ENCODE data around the gene INSIG1.

Gene INSIG1

GRCh38 chr7:155297517-155298287, at the start of gene INSIG1:
Gene INSIG1, plus strand, starts transcription at chr7:155297878. Its CDS starts 408 bp downstream, at chr7:155298286.
- DNase-seq (ENCODE audit: low spot score), result peak; percentile 99

- DNase-seq (ENCODE audit: low spot score), result no peak
Measured at GRCh38 chr7:155248366-155248756, 49.3 kb upstream of the INSIG1 start.

GRCh38 chr7:155251831-155252230, 45.8 kb upstream of the INSIG1 start:
- no peak for DNase-seq (ENCODE audit: low spot score)

GRCh38 chr7:155252444-155252887, 45.2 kb upstream of the INSIG1 start:
- peak; percentile 45 for DNase-seq (ENCODE audit: low spot score)

GRCh38 chr7:155252892-155253501, 44.7 kb upstream of the INSIG1 start:
- DNase-seq (ENCODE audit: low spot score), result no peak

GRCh38 chr7:155254018-155254417, 43.7 kb upstream of the INSIG1 start:
- DNase-seq (ENCODE audit: low spot score), result no peak

- no peak for DNase-seq (ENCODE audit: low spot score)
Measured at GRCh38 chr7:155255071-155255470, 42.6 kb upstream of the INSIG1 start.

GRCh38 chr7:155255621-155256020, 42.1 kb upstream of the INSIG1 start:
- no peak for DNase-seq (ENCODE audit: low spot score)

- DNase-seq (ENCODE audit: low spot score), result no peak
Measured at GRCh38 chr7:155256081-155256760, 41.5 kb upstream of the INSIG1 start.

GRCh38 chr7:155256761-155257481, 40.8 kb upstream of the INSIG1 start:
- DNase-seq (ENCODE audit: low spot score), result no peak

GRCh38 chr7:155257482-155258225, 40.0 kb upstream of the INSIG1 start:
- peak; percentile 95 for DNase-seq (ENCODE audit: low spot score)

GRCh38 chr7:155258226-155258560, 39.5 kb upstream of the INSIG1 start:
- peak; percentile 88 for DNase-seq (ENCODE audit: low spot score)

GRCh38 chr7:155259866-155260497, 37.7 kb upstream of the INSIG1 start:
- no peak for DNase-seq (ENCODE audit: low spot score)

- DNase-seq (ENCODE audit: low spot score), result no peak
Measured at GRCh38 chr7:155260498-155260872, 37.2 kb upstream of the INSIG1 start.

GRCh38 chr7:155261031-155261985, 36.4 kb upstream of the INSIG1 start:
- no peak for DNase-seq (ENCODE audit: low spot score)

- no peak for DNase-seq (ENCODE audit: low spot score)
Measured at GRCh38 chr7:155262031-155262430, 35.6 kb upstream of the INSIG1 start.

- no peak for DNase-seq (ENCODE audit: low spot score)
Measured at GRCh38 chr7:155263051-155263450, 34.6 kb upstream of the INSIG1 start.

GRCh38 chr7:155263581-155264143, 34.0 kb upstream of the INSIG1 start:
- no peak for DNase-seq (ENCODE audit: low spot score)

- DNase-seq (ENCODE audit: low spot score), result no peak
Measured at GRCh38 chr7:155265144-155265543, 32.5 kb upstream of the INSIG1 start.

- no peak for DNase-seq (ENCODE audit: low spot score)
Measured at GRCh38 chr7:155265961-155266360, 31.7 kb upstream of the INSIG1 start.

Data from AG20443 (cell line).